HepG2 (cell line): ENCODE results near the gene PGS1. TPM values are rescaled to one million over a fixed set of nuclear protein-coding genes. Genes with fewer than 3 reads are reported as not detected.

Source experiments
- ATAC-seq: fragments of 200-7000 bp; cut with Tn5 transposase; 3 replicates; pipeline ENCODE4 v1.9.1; 2020; ENCODE audit warnings: mild to moderate bottlenecking, moderate library complexity
- BruUV-seq: library from RNA; stranded (reverse); fragments of 400-500 nt; replicated peaks from 2 replicates; lab custom pipeline; 2021; lab: Mats Ljungman, UMichigan
- CTCF ChIA-PET: fragments of 300-600 bp; formaldehyde crosslinking; extraction: SDS; loops from one replicate; lab custom pipeline; 2021; ENCODE audit warnings: low total read pairs, inconsistent platforms, low intra/inter-chr PET ratio; lab: Yijun Ruan, JAX
- POLR2A ChIA-PET: fragments of 350-600 bp; sonication (Branson Sonifier 250); formaldehyde crosslinking; loops from one replicate; lab custom pipeline; 2020; ENCODE audit warnings: antibody characterized with exemption, inconsistent platforms; lab: Yijun Ruan, JAX
- DNase-seq: peaks from one replicate; pipeline ENCODE4 v3.0.0-alpha.2; 2015; ENCODE audit warnings: low spot score
- FAIRE-seq: peaks from 3 replicates; lab custom pipeline; 2011; peaks lifted over from hg19 to GRCh38; lab: Jason Lieb, UNC
- H2AFZ ChIP-seq: one replicate; pipeline ENCODE4 v1.6.1; 2011; ENCODE audit warnings: low read length, inconsistent platforms
- H3K27ac ChIP-seq: fragments of 300-600 bp; 3 replicates; pipeline ENCODE4 v1.8.0; 2011; ENCODE audit warnings: mixed run types, mild to moderate bottlenecking, mixed read lengths, low read length, inconsistent platforms; ENCODE audit not compliant: insufficient read depth; ENCODE audit errors: extremely low read length
- H3K27me3 ChIP-seq, 2 experiments: fragments of 200-600 bp in 1 of 2; 2 replicates in 1 of 2; 3 replicates in 1 of 2; pipeline versions ENCODE4 v1.6.0 to v1.8.0; 2011; ENCODE audit warnings: low read length in 2 of 2, mild to moderate bottlenecking in 2 of 2, moderate library complexity in 2 of 2, inconsistent platforms in 1 of 2; ENCODE audit not compliant: insufficient read depth in 2 of 2, control insufficient read depth in 1 of 2
- H3K36me3 ChIP-seq, 2 experiments: fragments of 200-600 bp in 1 of 2; replicated peaks in 1 of 2; 2 replicates in 1 of 2; 3 replicates in 1 of 2; pipeline versions ENCODE4 v1.5.1 to v1.8.0; 2011; ENCODE audit warnings: low read length in 2 of 2, inconsistent platforms in 1 of 2; ENCODE audit not compliant: insufficient read depth in 2 of 2, control insufficient read depth in 1 of 2
- H3K4me1 ChIP-seq: 2 replicates; pipeline ENCODE4 v1.5.1; 2012; ENCODE audit warnings: low read length, inconsistent platforms; ENCODE audit not compliant: insufficient read depth
- H3K4me2 ChIP-seq: 2 replicates; pipeline ENCODE4 v1.6.0; 2011; ENCODE audit warnings: low read depth, low read length, inconsistent platforms
- H3K4me3 ChIP-seq, 3 experiments: fragments of 200-600 bp in 1 of 3; sonication (generic), shearing (Covaris generic) in 1 of 3; replicated peaks in 1 of 3; 2 replicates each; pipeline ENCODE4 v1.5.1; 2011 to 2016; ENCODE audit warnings: low read length in 3 of 3, inconsistent platforms in 2 of 3, low read depth in 2 of 3, mild to moderate bottlenecking in 2 of 3, control low read depth in 1 of 3, mixed read lengths in 1 of 3; ENCODE audit not compliant: insufficient read depth in 1 of 3
- H3K79me2 ChIP-seq: one replicate; pipeline ENCODE4 v1.6.1; 2011; ENCODE audit warnings: low read length, inconsistent platforms; ENCODE audit not compliant: insufficient read depth
- H3K9ac ChIP-seq: 2 replicates; pipeline ENCODE4 v1.6.0; 2011; ENCODE audit warnings: mild to moderate bottlenecking, low read depth, low read length, inconsistent platforms; ENCODE audit not compliant: insufficient read depth
- H3K9me3 ChIP-seq: 2 replicates; pipeline ENCODE4 v1.5.1; 2012; ENCODE audit warnings: mild to moderate bottlenecking, low read length
- H4K20me1 ChIP-seq: 2 replicates; pipeline ENCODE4 v1.6.0; 2011; ENCODE audit warnings: inconsistent platforms, mild to moderate bottlenecking, low read length, moderate library complexity; ENCODE audit not compliant: insufficient read depth
- AHR ChIP-seq: IDR thresholded peaks from 2 replicates; pipeline ENCODE4 v1.6.1; 2018; ENCODE audit warnings: missing genetic modification reagents, missing compliant biosample characterization
- ATM ChIP-seq: fragments of 450-650 bp; IDR thresholded peaks from 2 replicates; pipeline ENCODE4 v1.7.1; 2017; ENCODE audit warnings: mild to moderate bottlenecking, borderline replicate concordance
- CBX1 ChIP-seq: IDR thresholded peaks from one replicate; pipeline ENCODE4 v1.6.1; 2016; ENCODE audit warnings: antibody characterized with exemption, low read depth
- CCAR2 ChIP-seq: fragments of 200-400 bp; formaldehyde crosslinking; optimal IDR thresholded peaks from 2 replicates; pipeline ENCODE3; 2018; ENCODE audit warnings: low read depth, mild to moderate bottlenecking, low read length, moderate library complexity
- CEBPG ChIP-seq: IDR thresholded peaks from 2 replicates; pipeline ENCODE4 v1.6.1; 2016
- CTCF ChIP-seq: sonication (generic); formaldehyde crosslinking; IDR thresholded peaks from 2 replicates; pipeline ENCODE4 v1.5.0; 2020; ENCODE audit warnings: mild to moderate bottlenecking, missing genetic modification reagents, moderate library complexity
- MEF2D ChIP-seq: sonication (generic); formaldehyde crosslinking; IDR thresholded peaks from 2 replicates; pipeline ENCODE4 v1.5.1; 2020; ENCODE audit warnings: mild to moderate bottlenecking, missing genetic modification reagents
- MZF1 ChIP-seq: sonication (generic); formaldehyde crosslinking; IDR thresholded peaks from 2 replicates; pipeline ENCODE4 v1.8.1; 2023; ENCODE audit warnings: mild to moderate bottlenecking, missing genetic modification reagents, borderline replicate concordance
- PCBP2 ChIP-seq: fragments of 200-400 bp; formaldehyde crosslinking; optimal IDR thresholded peaks from 2 replicates; pipeline ENCODE3; 2018; ENCODE audit warnings: low read length, low read depth; ENCODE audit not compliant: poor library complexity, severe bottlenecking
- RBAK ChIP-seq: sonication (generic); formaldehyde crosslinking; IDR thresholded peaks from 2 replicates; pipeline ENCODE4 v1.5.1; 2020; ENCODE audit warnings: mild to moderate bottlenecking, missing genetic modification reagents
- RBM22 ChIP-seq: fragments of 200-400 bp; formaldehyde crosslinking; optimal IDR thresholded peaks from 2 replicates; pipeline ENCODE3; 2017; ENCODE audit warnings: mild to moderate bottlenecking, low read length, moderate library complexity
- SNAPC5 ChIP-seq: sonication (generic); formaldehyde crosslinking; IDR thresholded peaks from 2 replicates; pipeline ENCODE4 v1.8.1; 2023; ENCODE audit warnings: mild to moderate bottlenecking, missing genetic modification reagents, borderline replicate concordance
- ZBTB33 ChIP-seq: sonication (generic); formaldehyde crosslinking; IDR thresholded peaks from 2 replicates; pipeline ENCODE4 v1.4.0; 2020; ENCODE audit warnings: missing genetic modification reagents
- ZBTB38 ChIP-seq: sonication (generic); formaldehyde crosslinking; IDR thresholded peaks from 2 replicates; pipeline ENCODE4 v1.5.1; 2020; ENCODE audit warnings: mild to moderate bottlenecking, missing genetic modification reagents
- ZBTB42 ChIP-seq: sonication (generic); formaldehyde crosslinking; IDR thresholded peaks from 2 replicates; pipeline ENCODE4 v1.5.0; 2020; ENCODE audit warnings: mild to moderate bottlenecking, missing genetic modification reagents
- ZMYM3 ChIP-seq: sonication (generic); formaldehyde crosslinking; IDR thresholded peaks from 2 replicates; pipeline ENCODE4 v1.5.1; 2020; ENCODE audit warnings: mild to moderate bottlenecking, missing genetic modification reagents
- ZNF329 ChIP-seq: sonication (generic); formaldehyde crosslinking; IDR thresholded peaks from 2 replicates; pipeline ENCODE4 v1.9.0; 2021; ENCODE audit warnings: low read depth, mild to moderate bottlenecking, missing genetic modification reagents
- ZSCAN20 ChIP-seq: sonication (generic); formaldehyde crosslinking; IDR thresholded peaks from 2 replicates; pipeline ENCODE4 v1.4.0; 2020; ENCODE audit warnings: missing genetic modification reagents, mild to moderate bottlenecking, borderline replicate concordance
- WGBS: methylation state at CpG from one replicate; pipeline ENCODE4 v1.1.6; 2017; ENCODE audit warnings: low lambda C conversion rate; 5-methylcytosine and 5-hydroxymethylcytosine counted together
- in situ Hi-C: cut with HindIII; loops from 2 replicates; pipeline ENCODE4 v1.10.0; 2017; ENCODE audit warnings: low pct_unique_long_range_greater_than_20kb; ENCODE audit not compliant: extremely low pct_ligation_motif_present
- intact Hi-C: fragments of 100-400 bp; cut with micrococcal nuclease; formaldehyde crosslinking; loops from one replicate; pipeline ENCODE4 v1.10.0; 2022; ENCODE audit not compliant: unreplicated experiment
- polyA plus RNA-seq, 8 experiments: library from polyadenylated mRNA; depleted of rRNA in 3 of 8; stranded (reverse) in 7 of 8; unstranded in 1 of 8; fragments of >200 nt; fragmentation: Illumina TruSeq in 4 of 8; extraction: Trizol in 4 of 8; gene quantifications; 2 replicates each; pipeline versions ENCODE4 v1.2.1 to v1.2.3, GENCODE V29; 2011 to 2016; ENCODE audit warnings: low read depth in 4 of 8, missing spikeins in 1 of 8, mixed read lengths in 1 of 8; ENCODE audit not compliant: insufficient read depth in 1 of 8
- total RNA-seq, 5 experiments: library from RNA; depleted of rRNA; stranded (reverse); fragments of >200 nt; fragmentation: Illumina TruSeq; extraction: Trizol; gene quantifications; 2 replicates each; pipeline ENCODE4 v1.2.3, GENCODE V29; 2016; ENCODE audit warnings: low read depth in 1 of 5

The PGS1 gene
- total and polyA plus RNA-seq, 2 of the 13 experiments (the other 11 are each of a cell fraction or from before 2014, with no cell fraction given) = 25.9 to 31.5 TPM

- no peak for TF ChIP-seq AHR (CRISPR knock-in tag)
Observed at GRCh38 chr17:78411241-78411857, 32.9 kb downstream of the PGS1 start (continued).

- H3K9me3 ChIP-seq = no peaks in the 10 kb centered on the region
- peak; percentile 61 for FAIRE-seq
- ChIA-PET CTCF (interaction anchor here (0.9 to 1.8 kb wide), 2 partner anchors 9 to 52 kb away, joined by 3 to 12 read pairs; no protein-coding TSS in a partner anchor), POLR2A (no interaction called here)
- H3K36me3 ChIP-seq = peaks cover 23 to 42% of the 10 kb centered on the region in 2 experiments
- TF ChIP-seq ZBTB33 (CRISPR knock-in tag) = peak; percentile 19; the same call in 1 of the 2 replicates
- TF ChIP-seq PCBP2 = no peak
- TF ChIP-seq MEF2D (CRISPR knock-in tag) = no peak
- peak; percentile 65 for TF ChIP-seq RBM22
- TF ChIP-seq ZSCAN20 = no peak
- TF ChIP-seq CEBPG = no peak
- TF ChIP-seq ZNF329 (CRISPR knock-in tag) = no peak
- TF ChIP-seq ZBTB42 (CRISPR knock-in tag) = no peak
- TF ChIP-seq ZBTB38 (CRISPR knock-in tag) = peak; percentile 48; the same call in 1 of the 2 replicates
- no peak for TF ChIP-seq SNAPC5 (CRISPR knock-in tag)
- no peak for TF ChIP-seq CCAR2
- TF ChIP-seq CBX1 = no peak
- TF ChIP-seq RBAK (CRISPR knock-in tag) = no peak
- no peak for TF ChIP-seq ZMYM3 (CRISPR knock-in tag)
- no peak for TF ChIP-seq MZF1 (CRISPR knock-in tag)
- no peak for TF ChIP-seq ATM
- peak; percentile 56 for TF ChIP-seq CTCF (CRISPR knock-in tag)
- H3K79me2 ChIP-seq = no peaks in the 10 kb centered on the region
- no TSS peak for BruUV-seq
- no peak overlapping the region for H3K9ac ChIP-seq
- WGBS = 91% methylated on average over 9 of the region's 10 CpGs
- H4K20me1 ChIP-seq = peaks cover 25% of the 10 kb centered on the region; the same call in 1 of the 2 replicates
- H3K4me3 ChIP-seq = no peak overlapping the region
- H2AFZ ChIP-seq = no peak overlapping the region
- no peak for DNase-seq
- no peaks in the 10 kb centered on the region for H3K4me1 ChIP-seq
- peak; percentile 60 for ATAC-seq
- no peak overlapping the region for H3K27ac ChIP-seq
- intact Hi-C loops = no loop called here
- in situ Hi-C loops = no loop called here
- no peaks in the 10 kb centered on the region for H3K27me3 ChIP-seq
- no peak overlapping the region for H3K4me2 ChIP-seq
Observed at GRCh38 chr17:78412403-78412802, 34.0 kb downstream of the PGS1 start.
